ENCODE data around the gene MINDY2.

DNA sequence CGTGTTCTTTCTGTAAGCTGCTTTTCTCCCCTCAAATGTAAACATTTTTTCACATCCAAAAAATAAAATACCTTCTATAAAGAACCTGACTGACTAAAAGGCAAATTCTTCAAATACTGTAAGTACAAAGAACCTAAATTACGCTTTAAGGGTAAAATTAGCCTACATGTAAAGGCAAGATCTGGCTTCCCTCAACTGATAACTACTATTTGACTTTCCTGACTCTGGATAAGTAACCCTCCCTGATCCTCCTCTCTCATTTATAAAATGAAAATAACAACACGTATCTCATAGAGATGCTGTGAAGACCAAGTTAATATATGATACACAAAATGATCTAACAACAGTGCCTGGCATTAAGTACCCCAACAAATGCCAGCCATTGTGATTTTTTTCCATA lies 33.8 kb upstream of the MINDY2 start:
- TF ChIP-seq EZH2 (IDR thresholded peaks at IDR 0.05) (no peak), EZH2phosphoT487 (IDR thresholded peaks at IDR 0.05) (no peak)
- TF ChIP-seq, protein P1, sequence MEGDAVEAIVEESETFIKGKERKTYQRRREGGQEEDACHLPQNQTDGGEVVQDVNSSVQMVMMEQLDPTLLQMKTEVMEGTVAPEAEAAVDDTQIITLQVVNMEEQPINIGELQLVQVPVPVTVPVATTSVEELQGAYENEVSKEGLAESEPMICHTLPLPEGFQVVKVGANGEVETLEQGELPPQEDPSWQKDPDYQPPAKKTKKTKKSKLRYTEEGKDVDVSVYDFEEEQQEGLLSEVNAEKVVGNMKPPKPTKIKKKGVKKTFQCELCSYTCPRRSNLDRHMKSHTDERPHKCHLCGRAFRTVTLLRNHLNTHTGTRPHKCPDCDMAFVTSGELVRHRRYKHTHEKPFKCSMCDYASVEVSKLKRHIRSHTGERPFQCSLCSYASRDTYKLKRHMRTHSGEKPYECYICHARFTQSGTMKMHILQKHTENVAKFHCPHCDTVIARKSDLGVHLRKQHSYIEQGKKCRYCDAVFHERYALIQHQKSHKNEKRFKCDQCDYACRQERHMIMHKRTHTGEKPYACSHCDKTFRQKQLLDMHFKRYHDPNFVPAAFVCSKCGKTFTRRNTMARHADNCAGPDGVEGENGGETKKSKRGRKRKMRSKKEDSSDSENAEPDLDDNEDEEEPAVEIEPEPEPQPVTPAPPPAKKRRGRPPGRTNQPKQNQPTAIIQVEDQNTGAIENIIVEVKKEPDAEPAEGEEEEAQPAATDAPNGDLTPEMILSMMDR (IDR thresholded peaks at IDR 0.05), result no peak

Data from neural progenitor cell (in vitro differentiated cells).